Activated gamma-delta T cell treated with Interleukin-2 at 50 U/mL for 16 hours (primary cell): ENCODE measurements around the gene RRP7A.
"Not testable (repeated sequence)": the region's sequence is repeated elsewhere in the genome, so short reads cannot be mapped to it uniquely, and the experiment has no call there.

Experiments
- DNase-seq: peaks from one replicate; pipeline ENCODE4 v3.0.0-alpha.2; 2020

The RRP7A gene

GRCh38 chr22:42535082-42535731, 15.6 kb upstream of the RRP7A start:
- not testable (repeated sequence) for DNase-seq

- DNase-seq: no peak
Measured at GRCh38 chr22:42533638-42533977, 14.0 kb upstream of the RRP7A start.

DNA sequence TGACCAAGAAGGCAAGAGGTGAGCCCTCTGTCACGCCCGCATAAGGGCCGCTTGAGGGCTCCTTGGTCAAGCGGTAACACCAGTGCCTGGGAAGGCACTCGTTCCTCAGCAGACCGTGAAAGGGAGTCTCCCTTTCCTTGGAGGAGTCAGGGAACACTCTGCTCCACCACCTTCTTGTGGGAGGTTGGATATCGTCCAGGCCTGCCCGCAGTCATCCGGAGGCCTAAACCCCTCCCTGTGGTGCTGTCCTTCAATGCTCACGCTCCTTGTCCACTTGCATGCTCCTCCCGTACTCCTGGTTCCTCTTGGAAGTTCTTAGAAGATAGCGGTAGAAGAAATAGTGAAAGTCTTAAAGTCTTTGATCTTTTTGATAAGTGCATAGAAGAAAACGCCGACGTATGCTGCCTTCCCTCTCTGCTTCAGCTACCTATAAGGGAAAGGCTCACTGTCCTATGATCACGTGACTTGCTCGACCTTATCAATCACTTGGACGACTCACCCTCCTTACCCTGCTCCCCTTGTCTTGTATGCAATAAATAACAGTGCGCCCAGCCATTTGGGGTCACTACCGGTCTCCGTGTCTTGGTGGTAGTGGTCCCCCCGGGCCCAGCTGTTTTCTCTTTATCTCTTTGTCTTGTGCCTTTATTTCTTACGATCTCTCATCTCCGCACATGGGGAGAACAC, 11.9 kb upstream of the RRP7A start:
- not testable (repeated sequence) for DNase-seq

GRCh38 chr22:42529435-42529834, 9.8 kb upstream of the RRP7A start:
- not testable (repeated sequence) for DNase-seq

- no peak for DNase-seq
Measured at GRCh38 chr22:42528591-42529307, 9.2 kb upstream of the RRP7A start.

DNA sequence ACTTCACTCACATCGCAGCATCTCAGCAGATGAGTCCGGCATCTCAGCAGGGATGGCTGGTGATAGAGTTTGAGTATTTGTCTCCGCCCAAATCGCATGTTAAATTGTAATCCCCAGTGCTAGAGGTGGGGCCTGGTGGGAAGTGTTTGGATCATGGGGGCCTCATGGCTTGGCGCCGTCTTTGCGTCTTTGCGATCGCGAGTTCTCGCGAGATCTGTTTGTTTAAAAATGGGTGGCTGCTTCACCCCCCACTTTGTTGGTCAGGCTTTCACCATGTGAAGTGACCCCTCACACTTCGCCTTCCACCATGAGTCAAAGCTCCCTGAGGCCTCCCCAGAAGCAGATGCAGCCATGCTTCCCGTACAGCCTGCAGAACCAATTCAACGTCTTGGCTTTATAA, 3.0 kb upstream of the RRP7A start:
- DNase-seq: no peak

DNA sequence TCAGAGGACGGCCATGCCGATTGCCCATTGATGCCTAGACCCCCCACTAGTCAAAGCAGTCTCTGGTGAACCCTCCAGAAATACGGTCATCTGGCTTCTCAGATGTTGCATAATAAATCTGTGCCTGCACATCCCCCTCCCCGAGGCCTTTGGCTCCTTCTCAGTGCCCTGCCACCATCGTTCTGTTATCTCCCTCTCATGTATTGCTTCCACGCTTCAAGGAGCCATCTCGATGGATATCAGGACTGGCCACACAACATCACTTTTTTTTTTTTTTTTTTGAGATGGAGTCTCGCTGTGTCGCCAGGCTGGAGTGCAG, 1.6 kb upstream of the RRP7A start:
- DNase-seq: no peak

- not testable (repeated sequence) for DNase-seq
Measured at GRCh38 chr22:42518638-42519524, 715 bp downstream of the RRP7A start.

DNA sequence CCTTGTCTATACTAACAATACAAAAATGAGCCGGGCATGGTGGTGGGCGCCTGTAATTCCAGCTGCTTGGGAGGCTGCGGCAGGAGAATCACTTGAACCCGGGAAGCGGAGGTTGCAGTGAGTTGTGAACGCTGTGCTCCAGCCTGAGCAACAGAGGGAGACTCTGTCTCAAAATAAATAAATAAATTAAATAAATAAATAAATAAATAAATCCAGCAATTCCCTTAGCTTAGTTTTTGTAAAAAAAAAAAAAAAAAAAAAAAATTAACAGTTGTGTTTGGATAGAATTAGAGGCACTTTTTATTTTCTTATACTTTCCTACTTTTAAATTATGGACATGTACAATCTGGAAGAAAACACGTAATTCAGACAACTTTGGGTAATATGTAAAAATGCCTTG, 2.5 kb downstream of the RRP7A start:
- not testable (repeated sequence) for DNase-seq

DNA sequence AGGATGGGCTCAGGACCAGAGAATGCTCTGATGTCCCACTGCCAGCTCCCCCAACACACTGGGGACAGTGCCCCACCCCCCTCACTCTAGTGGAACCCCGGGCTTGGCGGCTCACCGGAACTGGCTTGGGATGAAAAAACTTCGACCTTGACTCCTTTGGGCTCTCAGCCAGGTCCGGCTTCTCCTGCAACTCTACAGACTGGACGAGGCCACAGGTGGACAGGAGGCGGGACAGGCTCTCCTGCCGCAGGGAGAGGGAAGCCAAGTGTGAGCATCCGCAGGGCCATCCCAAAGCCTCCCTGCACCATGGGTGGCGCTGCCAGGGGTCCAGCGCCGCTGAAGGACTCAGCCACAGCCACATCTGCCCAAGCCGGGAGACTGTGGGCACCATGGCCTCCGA, 3.7 kb downstream of the RRP7A start:
- no peak for DNase-seq

DNA sequence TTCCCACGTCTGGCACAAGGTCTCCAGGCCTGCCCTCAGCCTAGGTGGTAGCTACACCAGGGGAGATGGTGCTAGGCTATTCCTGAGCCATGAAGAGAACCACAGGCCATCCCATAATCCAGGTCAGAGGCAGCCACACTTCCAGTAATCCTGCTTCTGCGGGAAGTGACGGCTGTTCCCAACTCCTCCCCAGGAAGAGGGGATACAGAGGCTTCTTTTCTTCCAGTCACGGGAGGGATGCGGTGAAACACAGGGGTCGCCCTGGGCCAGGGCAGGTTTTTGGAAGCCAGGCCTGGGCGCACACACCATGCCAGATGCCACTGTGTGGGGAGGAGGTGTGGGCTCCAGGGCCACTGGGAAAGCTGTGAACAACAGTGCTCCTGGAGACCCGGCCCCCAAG, 4.3 kb downstream of the RRP7A start:
- not testable (repeated sequence) for DNase-seq

GRCh38 chr22:42514331-42514730, 5.3 kb downstream of the RRP7A start:
- not testable (repeated sequence) for DNase-seq

GRCh38 chr22:42512273-42512990, 7.2 kb downstream of the RRP7A start:
- DNase-seq: not testable (repeated sequence)

DNA sequence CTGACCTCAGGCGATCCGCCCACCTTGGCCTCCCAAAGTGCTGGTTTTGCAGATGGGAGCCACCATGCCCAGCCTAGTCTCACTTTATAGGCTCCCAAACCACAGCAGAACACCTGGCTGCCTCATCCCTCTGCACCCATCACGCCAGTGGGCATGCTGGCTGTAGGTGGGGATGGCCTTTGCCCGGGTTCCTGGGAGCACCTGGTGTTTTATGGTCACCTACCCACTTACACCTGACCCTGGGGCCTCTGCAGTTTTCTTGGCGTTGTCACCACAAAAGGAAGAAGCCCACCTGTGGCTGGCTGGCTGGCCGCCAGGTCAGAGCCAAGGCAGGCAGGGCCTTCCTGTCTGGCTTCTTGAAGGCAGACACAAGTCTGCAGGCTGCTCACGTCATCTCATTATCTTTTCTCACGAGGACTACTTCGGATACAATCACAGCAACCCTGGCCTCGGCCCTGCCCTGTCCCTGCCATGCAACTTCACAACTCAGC, 8.2 kb downstream of the RRP7A start:
- no peak for DNase-seq

DNA sequence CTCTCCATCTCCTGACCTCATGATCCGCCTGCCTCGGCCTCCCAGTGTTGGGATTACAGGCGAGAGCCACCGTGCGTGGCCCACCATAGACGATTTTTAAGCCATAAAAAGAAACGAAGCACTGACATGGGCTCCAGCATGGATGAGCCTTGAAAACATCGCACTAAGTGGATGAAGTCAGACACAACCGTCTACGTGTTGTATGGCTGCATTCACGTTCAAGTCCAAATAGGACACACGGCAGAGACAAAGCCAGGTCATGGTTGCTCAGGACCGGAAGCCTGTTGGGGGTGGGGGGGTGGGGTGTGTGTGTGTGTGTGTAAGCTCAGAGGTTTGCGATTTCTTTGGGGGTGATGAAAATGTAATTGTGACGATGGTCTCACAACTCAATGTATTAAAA, 10.0 kb downstream of the RRP7A start:
- no peak for DNase-seq

GRCh38 chr22:42508975-42509364, 10.6 kb downstream of the RRP7A start:
- not testable (repeated sequence) for DNase-seq

GRCh38 chr22:42508327-42508974, 11.1 kb downstream of the RRP7A start:
- DNase-seq: not testable (repeated sequence)

GRCh38 chr22:42500836-42501179, 18.8 kb downstream of the RRP7A start:
- DNase-seq: no peak

- DNase-seq: peak; percentile 70
Measured at GRCh38 chr22:42500161-42500835, 19.3 kb downstream of the RRP7A start.

DNA sequence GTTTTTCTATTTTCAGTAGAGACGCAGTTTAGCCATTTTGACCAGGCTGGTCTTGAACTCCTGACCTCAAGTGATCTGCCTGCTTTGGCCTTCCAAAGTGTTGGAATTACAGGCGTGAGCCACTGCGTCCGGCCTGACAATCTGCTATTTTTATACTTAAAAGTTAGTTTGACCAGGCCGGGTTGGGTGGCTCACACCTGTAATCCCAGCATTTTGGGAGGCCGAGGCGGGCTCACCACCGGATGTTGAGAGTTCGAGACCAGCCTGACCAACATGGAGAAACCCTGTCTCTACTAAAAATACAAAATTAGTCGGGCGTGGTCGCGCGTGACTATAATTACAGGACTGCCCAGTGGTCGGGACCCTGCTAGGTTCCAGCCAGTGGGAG, 19.8 kb downstream of the RRP7A start:
- DNase-seq: not testable (repeated sequence)

DNA sequence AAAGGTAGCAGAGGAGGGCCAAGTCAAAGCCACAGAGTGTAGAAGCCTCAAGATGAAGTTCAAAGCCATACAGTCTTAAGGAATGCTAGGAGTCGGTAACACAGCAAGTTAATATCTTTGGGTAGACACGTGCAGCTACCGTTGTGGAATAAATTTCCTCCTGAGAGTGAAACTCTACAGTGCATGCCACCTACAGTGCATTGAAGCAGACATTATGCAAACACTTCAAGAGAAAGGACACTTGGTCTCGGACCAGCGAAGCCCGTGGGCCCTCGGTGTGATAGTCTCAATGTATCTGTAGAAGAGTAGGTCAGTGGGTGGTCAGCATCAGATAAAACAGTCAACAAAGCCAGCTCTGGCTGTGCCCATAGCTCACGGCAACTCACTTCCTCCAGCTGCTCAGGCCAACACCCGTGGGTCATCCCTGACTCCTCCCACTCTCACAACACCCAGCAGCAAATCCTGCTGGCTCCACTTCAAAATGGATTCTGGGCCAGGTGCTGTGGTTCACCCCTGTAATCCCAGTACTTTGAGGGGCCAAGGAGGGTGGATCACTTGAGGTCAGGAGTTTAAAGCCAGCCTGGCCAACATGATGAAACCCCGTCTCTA, 24.0 kb downstream of the RRP7A start:
- DNase-seq: not testable (repeated sequence)
